Bronchial epithelial cell (primary cell): ENCODE measurements around the gene PFN1. TPM values are rescaled to one million over a fixed set of nuclear protein-coding genes. Genes with fewer than 3 reads are reported as not detected.

ENCODE experiments used
- DNase-seq: peaks from one replicate; pipeline ENCODE4 v3.0.0-alpha.2; 2010; ENCODE audit warnings: low read depth
- FAIRE-seq: peaks from 2 replicates; lab custom pipeline; 2011; peaks lifted over from hg19 to GRCh38; lab: Jason Lieb, UNC
- H3K27me3 ChIP-seq: 2 replicates; pipeline ENCODE4 v1.5.1; 2011; ENCODE audit warnings: low read length; ENCODE audit not compliant: control insufficient read depth, insufficient read depth
- H3K36me3 ChIP-seq: 2 replicates; pipeline ENCODE4 v1.5.1; 2011; ENCODE audit warnings: low read length; ENCODE audit not compliant: control insufficient read depth, insufficient read depth
- H3K4me3 ChIP-seq: 2 replicates; pipeline ENCODE4 v1.5.1; 2011; ENCODE audit warnings: mild to moderate bottlenecking, low read depth, low read length, control low read depth
- CTCF ChIP-seq: IDR thresholded peaks from 2 replicates; pipeline ENCODE4 v1.5.1; 2011; ENCODE audit warnings: mild to moderate bottlenecking, moderate library complexity, low read length, control low read depth, inconsistent platforms; ENCODE audit not compliant: insufficient read depth, severe bottlenecking
- total RNA-seq: library from RNA; depleted of rRNA; stranded (reverse); fragments of >200 nt; gene quantifications from 2 replicates; pipeline ENCODE4 v1.2.1, GENCODE V29; 2014

The PFN1 gene
- total RNA-seq, 1 donor from 2014 or later = 440 TPM

GRCh38 chr17:4941319-4941610 is 7.1 kb downstream of the PFN1 start:
- FAIRE-seq = no peak
- DNase-seq = no peak
- no peaks in the 10 kb centered on the region for H3K27me3 ChIP-seq
- H3K4me3 ChIP-seq = peak overlapping the region; percentile 93
- peaks cover 31% of the 10 kb centered on the region for H3K36me3 ChIP-seq
- no peak for TF ChIP-seq CTCF

GRCh38 chr17:4940555-4941318 is 7.6 kb downstream of the PFN1 start:
- FAIRE-seq = no peak
- DNase-seq = no peak
- peaks cover 32% of the 10 kb centered on the region for H3K36me3 ChIP-seq

GRCh38 chr17:4939796-4940554 is 8.4 kb downstream of the PFN1 start, which contains the start of the genes RNF167 and SLC25A11:
RNF167 (plus strand) TSS chr17:4940268; CDS start chr17:4940910, 642 bp downstream.
SLC25A11 (minus strand) TSS chr17:4940046; CDS start chr17:4939910, 136 bp downstream.
- peak; percentile 99 for DNase-seq
- H3K4me3 ChIP-seq = peak within 1 kb of the TSS; percentile 93
- peaks cover 32% of the 10 kb centered on the region for H3K36me3 ChIP-seq
- H3K27me3 ChIP-seq = no peaks in the 10 kb centered on the region
- FAIRE-seq = peak; percentile 62
- no peak for TF ChIP-seq CTCF

More at GRCh38 chr17:4940555-4941318, 7.6 kb downstream of the PFN1 start:
- H3K4me3 ChIP-seq = peak overlapping the region; percentile 93
- TF ChIP-seq CTCF = no peak
- H3K27me3 ChIP-seq = no peaks in the 10 kb centered on the region

GRCh38 chr17:4939546-4939795 is 8.9 kb downstream of the PFN1 start:
- Histone ChIP-seq H3K36me3 (peaks cover 27% of the 10 kb centered on the region), H3K27me3 (no peaks in the 10 kb centered on the region), H3K4me3 (peak overlapping the region; percentile 93)
- TF ChIP-seq CTCF = no peak
- FAIRE-seq = no peak
- no peak for DNase-seq

GRCh38 chr17:4938688-4939545 is 9.4 kb downstream of the PFN1 start:
- Histone ChIP-seq H3K36me3 (peaks cover 26% of the 10 kb centered on the region), H3K4me3 (peak overlapping the region; percentile 93), H3K27me3 (no peaks in the 10 kb centered on the region)
- peak; percentile 1 for TF ChIP-seq CTCF
- no peak for DNase-seq
- no peak for FAIRE-seq
